ENCODE results near the gene KANK4.

KANK4 gene

GRCh38 chr1:62349470-62350233, 30.4 kb upstream of the KANK4 start:
- H3K27me3 Mint-ChIP-seq (ENCODE audit: low read depth), result no peaks in the 10 kb centered on the region
- H3K4me3 Mint-ChIP-seq, result no peak overlapping the region
- H3K27ac Mint-ChIP-seq, result no peak overlapping the region
- no peaks in the 10 kb centered on the region for H3K9me3 Mint-ChIP-seq
- DNase-seq (ENCODE audit: low spot score), result no peak
- no peaks in the 10 kb centered on the region for H3K4me1 Mint-ChIP-seq (ENCODE audit: low read depth)
- H3K36me3 Mint-ChIP-seq (ENCODE audit: low read depth), result no peaks in the 10 kb centered on the region

- H3K27ac Mint-ChIP-seq, result no peak overlapping the region
- no peaks in the 10 kb centered on the region for H3K27me3 Mint-ChIP-seq (ENCODE audit: low read depth)
- no peak overlapping the region for H3K4me3 Mint-ChIP-seq
- H3K9me3 Mint-ChIP-seq, result no peaks in the 10 kb centered on the region
- no peaks in the 10 kb centered on the region for H3K36me3 Mint-ChIP-seq (ENCODE audit: low read depth)
- no peaks in the 10 kb centered on the region for H3K4me1 Mint-ChIP-seq (ENCODE audit: low read depth)
- no peak for DNase-seq (ENCODE audit: low spot score)
Observed at GRCh38 chr1:62346886-62347285, 27.7 kb upstream of the KANK4 start.

- H3K4me3 Mint-ChIP-seq, result no peak overlapping the region
Observed at GRCh38 chr1:62343911-62344310, 24.7 kb upstream of the KANK4 start.

GRCh38 chr1:62342270-62342669, 23.0 kb upstream of the KANK4 start:
- Mint-ChIP-seq H3K9me3 (no peaks in the 10 kb centered on the region), H3K4me1 (ENCODE audit: low read depth) (no peaks in the 10 kb centered on the region), H3K36me3 (ENCODE audit: low read depth) (no peaks in the 10 kb centered on the region), H3K27me3 (ENCODE audit: low read depth) (no peaks in the 10 kb centered on the region), H3K27ac (no peak overlapping the region), H3K4me3 (no peak overlapping the region)
- no peak for DNase-seq (ENCODE audit: low spot score)

More at GRCh38 chr1:62343911-62344310, 24.7 kb upstream of the KANK4 start:
- Mint-ChIP-seq H3K27me3 (ENCODE audit: low read depth) (no peaks in the 10 kb centered on the region), H3K4me1 (ENCODE audit: low read depth) (no peaks in the 10 kb centered on the region), H3K27ac (no peak overlapping the region), H3K9me3 (no peaks in the 10 kb centered on the region), H3K36me3 (ENCODE audit: low read depth) (no peaks in the 10 kb centered on the region)
- DNase-seq (ENCODE audit: low spot score), result no peak

- H3K4me1 Mint-ChIP-seq (ENCODE audit: low read depth), result no peaks in the 10 kb centered on the region
- no peaks in the 10 kb centered on the region for H3K9me3 Mint-ChIP-seq
- no peaks in the 10 kb centered on the region for H3K27me3 Mint-ChIP-seq (ENCODE audit: low read depth)
- no peak overlapping the region for H3K27ac Mint-ChIP-seq
- no peak for DNase-seq (ENCODE audit: low spot score)
- H3K36me3 Mint-ChIP-seq (ENCODE audit: low read depth), result no peaks in the 10 kb centered on the region
- no peak overlapping the region for H3K4me3 Mint-ChIP-seq
Observed at GRCh38 chr1:62341615-62342014, 22.4 kb upstream of the KANK4 start.

- Mint-ChIP-seq H3K9me3 (no peaks in the 10 kb centered on the region), H3K4me3 (no peak overlapping the region), H3K27me3 (ENCODE audit: low read depth) (no peaks in the 10 kb centered on the region), H3K36me3 (ENCODE audit: low read depth) (no peaks in the 10 kb centered on the region), H3K4me1 (ENCODE audit: low read depth) (no peaks in the 10 kb centered on the region), H3K27ac (no peak overlapping the region)
- no peak for DNase-seq (ENCODE audit: low spot score)
Observed at GRCh38 chr1:62341089-62341488, 21.9 kb upstream of the KANK4 start.

- no peaks in the 10 kb centered on the region for H3K4me1 Mint-ChIP-seq (ENCODE audit: low read depth)
Observed at GRCh38 chr1:62337706-62338631, 18.7 kb upstream of the KANK4 start.

GRCh38 chr1:62336995-62337705, 17.9 kb upstream of the KANK4 start:
- no peaks in the 10 kb centered on the region for H3K36me3 Mint-ChIP-seq (ENCODE audit: low read depth)
- H3K27me3 Mint-ChIP-seq (ENCODE audit: low read depth), result no peaks in the 10 kb centered on the region
- DNase-seq (ENCODE audit: low spot score), result no peak
- H3K27ac Mint-ChIP-seq, result no peak overlapping the region
- H3K4me3 Mint-ChIP-seq, result no peak overlapping the region
- H3K9me3 Mint-ChIP-seq, result no peaks in the 10 kb centered on the region
- no peaks in the 10 kb centered on the region for H3K4me1 Mint-ChIP-seq (ENCODE audit: low read depth)

More at GRCh38 chr1:62337706-62338631, 18.7 kb upstream of the KANK4 start:
- no peak for DNase-seq (ENCODE audit: low spot score)
- H3K9me3 Mint-ChIP-seq, result no peaks in the 10 kb centered on the region
- H3K4me3 Mint-ChIP-seq, result no peak overlapping the region
- H3K27me3 Mint-ChIP-seq (ENCODE audit: low read depth), result no peaks in the 10 kb centered on the region
- H3K27ac Mint-ChIP-seq, result no peak overlapping the region
- H3K36me3 Mint-ChIP-seq (ENCODE audit: low read depth), result no peaks in the 10 kb centered on the region

- DNase-seq (ENCODE audit: low spot score), result no peak
- H3K9me3 Mint-ChIP-seq, result no peaks in the 10 kb centered on the region
- H3K4me1 Mint-ChIP-seq (ENCODE audit: low read depth), result no peaks in the 10 kb centered on the region
- H3K27me3 Mint-ChIP-seq (ENCODE audit: low read depth), result no peaks in the 10 kb centered on the region
- no peak overlapping the region for H3K27ac Mint-ChIP-seq
- H3K4me3 Mint-ChIP-seq, result no peak overlapping the region
- no peaks in the 10 kb centered on the region for H3K36me3 Mint-ChIP-seq (ENCODE audit: low read depth)
Observed at GRCh38 chr1:62336638-62336994, 17.4 kb upstream of the KANK4 start.

- Mint-ChIP-seq H3K9me3 (no peaks in the 10 kb centered on the region), H3K4me3 (no peak overlapping the region), H3K27ac (no peak overlapping the region), H3K36me3 (ENCODE audit: low read depth) (no peaks in the 10 kb centered on the region), H3K4me1 (ENCODE audit: low read depth) (no peaks in the 10 kb centered on the region), H3K27me3 (ENCODE audit: low read depth) (no peaks in the 10 kb centered on the region)
- no peak for DNase-seq (ENCODE audit: low spot score)
Observed at GRCh38 chr1:62335656-62336055, 16.4 kb upstream of the KANK4 start.

GRCh38 chr1:62334434-62334985, 15.3 kb upstream of the KANK4 start:
- Mint-ChIP-seq H3K36me3 (ENCODE audit: low read depth) (no peaks in the 10 kb centered on the region), H3K4me3 (no peak overlapping the region), H3K9me3 (no peaks in the 10 kb centered on the region), H3K27me3 (ENCODE audit: low read depth) (peaks cover 4% of the 10 kb centered on the region), H3K27ac (no peak overlapping the region), H3K4me1 (ENCODE audit: low read depth) (no peaks in the 10 kb centered on the region)
- DNase-seq (ENCODE audit: low spot score), result no peak

GRCh38 chr1:62333441-62333840, 14.2 kb upstream of the KANK4 start:
- H3K9me3 Mint-ChIP-seq, result no peaks in the 10 kb centered on the region
- peaks cover 4% of the 10 kb centered on the region for H3K27me3 Mint-ChIP-seq (ENCODE audit: low read depth)
- H3K4me3 Mint-ChIP-seq, result no peak overlapping the region
- no peak for DNase-seq (ENCODE audit: low spot score)
- no peaks in the 10 kb centered on the region for H3K4me1 Mint-ChIP-seq (ENCODE audit: low read depth)
- no peaks in the 10 kb centered on the region for H3K36me3 Mint-ChIP-seq (ENCODE audit: low read depth)
- H3K27ac Mint-ChIP-seq, result no peak overlapping the region

- H3K27me3 Mint-ChIP-seq (ENCODE audit: low read depth), result peaks cover 7% of the 10 kb centered on the region
- no peak overlapping the region for H3K27ac Mint-ChIP-seq
- H3K4me1 Mint-ChIP-seq (ENCODE audit: low read depth), result no peaks in the 10 kb centered on the region
- DNase-seq (ENCODE audit: low spot score), result no peak
- H3K36me3 Mint-ChIP-seq (ENCODE audit: low read depth), result no peaks in the 10 kb centered on the region
- no peak overlapping the region for H3K4me3 Mint-ChIP-seq
- no peaks in the 10 kb centered on the region for H3K9me3 Mint-ChIP-seq
Observed at GRCh38 chr1:62327360-62328055, 8.3 kb upstream of the KANK4 start.

Data from T-helper 2 cell treated with Interferon-gamma antibody and Interleukin-4, amounts not matched to agents 5 μg/mL and 100 μg/mL, for 36 hours (primary cell).